ENCODE data around the gene OBSCN. TPM values are rescaled to one million over a fixed set of nuclear protein-coding genes. Genes with fewer than 3 reads are reported as not detected.
A peak's percentile ranks its signal among the peaks of the same experiment; 100 is the strongest.

The OBSCN gene
- total RNA-seq, 1 experiment from 2014 or later = 29.1 TPM

DNA sequence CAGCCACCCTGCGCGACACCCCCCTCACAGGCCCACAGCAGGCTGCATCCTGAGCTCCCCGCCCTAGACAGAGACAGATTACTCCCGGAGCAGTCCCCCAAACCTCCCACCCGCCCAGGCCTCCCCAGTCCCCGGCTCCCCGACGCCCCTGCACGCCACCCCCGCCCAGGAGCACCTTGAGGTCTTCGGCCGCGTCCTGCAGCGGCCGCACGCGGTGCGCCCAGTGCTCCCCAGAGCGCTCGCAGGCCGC, 198.1 kb downstream of the OBSCN start:
- H3K9me2 ChIP-seq (replicated peaks; ENCODE audit: low read length) = no peaks in the 10 kb centered on the region
- ATAC-seq (no peak; the same call in 1 of the 2 replicates), DNase-seq (no peak)
- no peak overlapping the region for H3K27ac ChIP-seq (ENCODE audit: low read length)
- H4K20me1 ChIP-seq (ENCODE audit: low read length) = peaks cover 42% of the 10 kb centered on the region
- intact Hi-C loops (cut with micrococcal nuclease) = loop anchor here (1.0 to 5.0 kb wide), 2 partner anchors 51 to 264 kb away; partner anchors contain the start of gene GUK1
- peak overlapping the region; percentile 88 for H3K4me3 ChIP-seq (ENCODE audit: low read length)
- peaks cover 28% of the 10 kb centered on the region for H3K4me1 ChIP-seq (ENCODE audit: insufficient read depth, low read length)
- H3K36me3 ChIP-seq (ENCODE audit: low read depth, low read length) = peaks cover 7% of the 10 kb centered on the region; the same call in 1 of the 2 replicates
- no peaks in the 10 kb centered on the region for H3F3A ChIP-seq (ENCODE audit: low read length, unreplicated experiment)
- no peaks in the 10 kb centered on the region for H3K9me3 ChIP-seq (ENCODE audit: low read length)
- CTCF ChIA-PET = no interaction called here
- H3K79me2 ChIP-seq (ENCODE audit: low read length) = peaks cover 78% of the 10 kb centered on the region
- TF ChIP-seq, protein P1, sequence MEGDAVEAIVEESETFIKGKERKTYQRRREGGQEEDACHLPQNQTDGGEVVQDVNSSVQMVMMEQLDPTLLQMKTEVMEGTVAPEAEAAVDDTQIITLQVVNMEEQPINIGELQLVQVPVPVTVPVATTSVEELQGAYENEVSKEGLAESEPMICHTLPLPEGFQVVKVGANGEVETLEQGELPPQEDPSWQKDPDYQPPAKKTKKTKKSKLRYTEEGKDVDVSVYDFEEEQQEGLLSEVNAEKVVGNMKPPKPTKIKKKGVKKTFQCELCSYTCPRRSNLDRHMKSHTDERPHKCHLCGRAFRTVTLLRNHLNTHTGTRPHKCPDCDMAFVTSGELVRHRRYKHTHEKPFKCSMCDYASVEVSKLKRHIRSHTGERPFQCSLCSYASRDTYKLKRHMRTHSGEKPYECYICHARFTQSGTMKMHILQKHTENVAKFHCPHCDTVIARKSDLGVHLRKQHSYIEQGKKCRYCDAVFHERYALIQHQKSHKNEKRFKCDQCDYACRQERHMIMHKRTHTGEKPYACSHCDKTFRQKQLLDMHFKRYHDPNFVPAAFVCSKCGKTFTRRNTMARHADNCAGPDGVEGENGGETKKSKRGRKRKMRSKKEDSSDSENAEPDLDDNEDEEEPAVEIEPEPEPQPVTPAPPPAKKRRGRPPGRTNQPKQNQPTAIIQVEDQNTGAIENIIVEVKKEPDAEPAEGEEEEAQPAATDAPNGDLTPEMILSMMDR (conservative IDR thresholded peaks at IDR 0.05; ENCODE audit: low read depth, low read length) = no peak
- TF ChIP-seq EZH2 (IDR thresholded peaks at IDR 0.05; ENCODE audit: low read length, unreplicated experiment) (no peak), EZH2phosphoT487 (IDR thresholded peaks at IDR 0.05; ENCODE audit: borderline replicate concordance, low read length) (no peak)
- BruUV-seq (replicated peaks) = no TSS peak
- H3K9ac ChIP-seq (ENCODE audit: low read length) = peak overlapping the region; percentile 91
- no peaks in the 10 kb centered on the region for H3K27me3 ChIP-seq (ENCODE audit: low read length)
- POLR2A ChIA-PET (ENCODE audit: unreplicated experiment) = no interaction called here
- H2AFZ ChIP-seq (ENCODE audit: low read length) = peak overlapping the region; percentile 70; the same call in 1 of the 2 replicates
- peak overlapping the region; percentile 93 for H3K4me2 ChIP-seq (ENCODE audit: low read length)

DNA sequence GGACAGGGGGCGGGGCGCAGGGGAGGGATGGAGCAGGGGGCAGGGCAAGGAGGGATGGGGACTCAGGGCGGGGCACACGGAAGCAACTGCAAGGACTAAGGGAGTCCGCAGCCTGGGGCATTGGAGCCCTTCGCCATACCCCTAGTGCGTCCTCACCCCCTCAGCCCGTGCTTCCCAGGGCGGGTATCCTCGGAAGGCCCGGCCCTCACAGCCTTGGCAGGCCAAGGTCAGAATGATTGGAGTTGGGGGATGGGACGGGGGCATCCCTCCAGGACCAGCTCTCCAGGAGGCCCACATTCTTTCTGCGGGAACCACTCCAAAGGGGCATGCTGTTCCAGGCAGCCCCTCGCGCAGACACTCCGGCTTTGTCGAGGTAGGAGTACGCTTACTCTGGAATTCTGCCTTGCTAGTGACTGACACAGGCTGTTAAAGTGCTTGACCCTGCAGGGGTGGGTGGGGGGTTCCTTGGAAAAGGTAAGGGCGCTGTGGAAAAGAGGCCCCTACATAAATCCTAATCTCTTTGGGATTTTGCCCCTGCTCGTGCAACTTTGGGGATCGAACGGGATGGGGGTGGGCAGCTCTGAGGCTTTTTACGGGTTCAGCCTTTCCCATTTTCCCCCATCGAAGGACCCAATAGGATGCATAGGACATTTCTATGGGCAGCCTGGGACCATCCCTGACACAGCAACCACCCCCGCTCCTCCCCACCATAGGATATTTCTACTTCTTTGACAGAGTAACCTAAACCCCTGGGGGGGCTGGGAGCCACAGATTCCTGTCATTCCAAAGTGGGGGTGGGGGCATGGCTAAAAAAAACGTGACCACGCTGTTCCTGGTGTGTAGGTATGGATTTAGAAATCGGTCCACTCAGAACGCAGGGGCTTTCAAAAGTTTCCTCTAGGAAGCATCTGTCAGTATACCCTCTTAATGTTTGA, 199.5 kb downstream of the OBSCN start:
- Histone ChIP-seq H3K9me2 (replicated peaks; ENCODE audit: low read length) (no peaks in the 10 kb centered on the region), H3K9me3 (ENCODE audit: low read length) (no peaks in the 10 kb centered on the region), H3K4me2 (ENCODE audit: low read length) (peak overlapping the region; percentile 100), H3K4me3 (ENCODE audit: low read length) (peak overlapping the region; percentile 98), H3K36me3 (ENCODE audit: low read depth, low read length) (peaks cover 7% of the 10 kb centered on the region; the same call in 1 of the 2 replicates), H3K79me2 (ENCODE audit: low read length) (peaks cover 63% of the 10 kb centered on the region), H3K9ac (ENCODE audit: low read length) (peak overlapping the region; percentile 75), H3K4me1 (ENCODE audit: insufficient read depth, low read length) (peaks cover 28% of the 10 kb centered on the region), H2AFZ (ENCODE audit: low read length) (peak overlapping the region; percentile 94), H3K27ac (ENCODE audit: low read length) (0 out of 2 replicates have a peak overlapping the region, but pooled peaks have one; percentile 19), H3F3A (ENCODE audit: low read length, unreplicated experiment) (no peaks in the 10 kb centered on the region), H3K27me3 (ENCODE audit: low read length) (no peaks in the 10 kb centered on the region), H4K20me1 (ENCODE audit: low read length) (peaks cover 33% of the 10 kb centered on the region)
- ATAC-seq (peak; percentile 61), DNase-seq (no peak)
- CTCF ChIA-PET = interaction anchor here (0.7 kb wide), 2 partner anchors 14 to 25 kb away, joined by 3 to 17 read pairs; no protein-coding TSS in a partner anchor
- no peak for TF ChIP-seq EZH2 (IDR thresholded peaks at IDR 0.05; ENCODE audit: low read length, unreplicated experiment)
- POLR2A ChIA-PET (ENCODE audit: unreplicated experiment) = interaction anchor here (0.6 to 0.7 kb wide), 4 partner anchors 8 to 1593 kb away, joined by 3 to 28 read pairs (median 12); no protein-coding TSS in a partner anchor
- TSS peak; percentile 66 for BruUV-seq (replicated peaks)
- intact Hi-C loops (cut with micrococcal nuclease) = loop anchor here (5.0 kb wide), 1 partner anchor 265 kb away; the partner anchor contains the start of gene GUK1

DNA sequence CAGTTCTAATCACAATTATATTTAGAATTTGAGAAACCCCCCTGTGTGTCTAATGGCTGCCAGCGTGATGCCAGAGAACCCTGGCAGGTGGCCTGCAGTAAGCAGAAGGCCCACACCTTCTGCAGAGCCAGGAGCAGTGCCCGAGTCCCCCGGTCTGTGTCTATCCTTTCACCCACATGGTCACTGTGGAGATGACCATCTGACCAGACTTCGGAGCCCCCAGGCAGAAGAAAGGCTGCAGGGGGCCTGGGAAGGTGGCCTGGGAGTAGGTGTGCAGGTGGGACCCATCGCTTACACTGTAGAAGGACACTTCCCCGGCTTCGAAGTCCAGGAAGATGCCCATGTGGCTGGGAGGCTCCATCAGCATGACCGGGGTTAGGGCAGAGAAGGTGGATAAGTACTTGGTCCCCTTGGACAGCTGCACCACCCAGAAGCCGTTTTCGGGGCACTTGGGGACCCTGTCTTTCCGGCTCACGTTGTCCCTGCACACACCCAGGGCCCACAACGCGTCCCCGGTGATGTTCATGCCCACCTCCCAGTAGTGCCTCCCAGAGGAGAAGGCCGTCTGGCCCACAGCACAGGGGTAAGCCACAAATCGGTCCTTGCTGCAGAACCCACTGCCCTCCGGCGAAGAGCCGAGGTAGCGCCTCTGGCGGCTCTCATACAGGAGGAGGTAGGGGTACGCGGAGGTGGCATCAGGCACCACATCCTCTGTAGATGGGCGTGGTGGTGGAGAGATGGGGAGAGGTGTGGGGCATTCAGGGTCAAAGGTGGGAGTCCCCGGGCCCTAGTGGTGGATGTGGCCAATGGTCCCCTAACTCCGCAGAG, 200.4 kb downstream of the OBSCN start:
- POLR2A ChIA-PET (ENCODE audit: unreplicated experiment) = no interaction called here
- no peak overlapping the region for H3K27ac ChIP-seq (ENCODE audit: low read length)
- H3K79me2 ChIP-seq (ENCODE audit: low read length) = peaks cover 54% of the 10 kb centered on the region
- H3F3A ChIP-seq (ENCODE audit: low read length, unreplicated experiment) = no peaks in the 10 kb centered on the region
- H3K4me1 ChIP-seq (ENCODE audit: insufficient read depth, low read length) = peaks cover 28% of the 10 kb centered on the region
- no peaks in the 10 kb centered on the region for H3K9me3 ChIP-seq (ENCODE audit: low read length)
- H3K9me2 ChIP-seq (replicated peaks; ENCODE audit: low read length) = no peaks in the 10 kb centered on the region
- no peak for TF ChIP-seq EZH2phosphoT487 (IDR thresholded peaks at IDR 0.05; ENCODE audit: borderline replicate concordance, low read length)
- no peak overlapping the region for H2AFZ ChIP-seq (ENCODE audit: low read length)
- intact Hi-C loops (cut with micrococcal nuclease) = loop anchor here (5.0 kb wide), 1 partner anchor 266 kb away; the partner anchor contains the start of gene GUK1
- peak overlapping the region; percentile 98 for H3K4me3 ChIP-seq (ENCODE audit: low read length)
- H4K20me1 ChIP-seq (ENCODE audit: low read length) = peaks cover 24% of the 10 kb centered on the region
- H3K27me3 ChIP-seq (ENCODE audit: low read length) = no peaks in the 10 kb centered on the region
- CTCF ChIA-PET = no interaction called here
- no peak overlapping the region for H3K9ac ChIP-seq (ENCODE audit: low read length)
- DNase-seq = no peak
- no TSS peak for BruUV-seq (replicated peaks)
- H3K36me3 ChIP-seq (ENCODE audit: low read depth, low read length) = peaks cover under 1% of the 10 kb centered on the region; the same call in 1 of the 2 replicates
- H3K4me2 ChIP-seq (ENCODE audit: low read length) = peak overlapping the region; percentile 100
- no peak for ATAC-seq

All from PC-3 (cell line).